Measurements from ENCODE around the gene MPHOSPH10.

DNA sequence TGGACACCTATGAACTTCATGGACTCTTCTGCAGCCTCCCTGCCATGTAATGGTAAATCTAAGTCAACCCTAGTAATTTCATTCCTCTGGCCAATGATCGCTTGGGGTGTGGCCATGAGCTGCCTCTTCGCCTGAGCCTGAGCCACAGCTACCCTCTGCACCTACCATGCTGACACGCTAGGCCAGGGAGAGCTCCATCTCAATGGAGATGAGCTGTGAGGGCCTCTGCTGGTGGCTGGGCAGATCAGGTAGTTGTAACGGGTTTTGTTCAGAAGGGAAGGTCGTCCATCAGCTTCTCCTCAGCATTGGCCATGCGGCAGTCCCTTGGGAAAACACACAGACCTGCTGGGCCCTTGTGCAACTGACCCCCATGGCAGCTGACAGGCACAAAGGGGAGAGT is 24.4 kb downstream of the MPHOSPH10 start:
- no peak for TF ChIP-seq YY1 (IDR thresholded peaks at IDR 0.05; ENCODE audit: low read depth)
- TF ChIP-seq RAD21 (IDR thresholded peaks at IDR 0.05; ENCODE audit: low read length) = no peak

All from SK-N-SH (cell line).